Inferior parietal cortex (tissue), 1 donor: ENCODE data around the gene CSNK1D.
"Not testable (repeated sequence)": the region's sequence is repeated elsewhere in the genome, so short reads cannot be mapped to it uniquely, and the experiment has no call there.

ENCODE experiments used
- DNase-seq: peaks from one replicate; pipeline ENCODE4 v3.0.0-alpha.2; 2016; ENCODE audit errors: extremely low spot score

Gene CSNK1D

GRCh38 chr17:82193050-82193449 lies 80.5 kb downstream of the CSNK1D start:
- not testable (repeated sequence) for DNase-seq
